Stomach smooth muscle (tissue), 2 donors: ENCODE measurements around the gene RMND1.

ENCODE experiments used
- H3K27ac ChIP-seq: one replicate; pipeline ENCODE4 v1.7.0; 2013; ENCODE audit warnings: mild to moderate bottlenecking, low read length, inconsistent platforms
- H3K27me3 ChIP-seq, 2 donors: one replicate each; pipeline ENCODE4 v1.7.0; 2013; ENCODE audit warnings: low read length in 2 of 2; ENCODE audit not compliant: insufficient read depth in 2 of 2, control insufficient read depth in 1 of 2
- H3K36me3 ChIP-seq, 2 donors: one replicate each; pipeline ENCODE4 v1.7.0; 2013; ENCODE audit warnings: low read length in 2 of 2; ENCODE audit not compliant: control insufficient read depth in 2 of 2, insufficient read depth in 2 of 2
- H3K4me1 ChIP-seq: one replicate; pipeline ENCODE4 v1.7.0; 2013; ENCODE audit warnings: low read length; ENCODE audit not compliant: control insufficient read depth, insufficient read depth
- H3K4me3 ChIP-seq, 2 donors: one replicate each; pipeline ENCODE4 v1.7.0; 2013; ENCODE audit warnings: low read length in 2 of 2
- H3K9ac ChIP-seq, 2 donors: one replicate each; pipeline ENCODE4 v1.7.0; 2013; ENCODE audit warnings: low read length in 2 of 2, mild to moderate bottlenecking in 1 of 2
- H3K9me3 ChIP-seq, 2 donors: one replicate each; pipeline ENCODE4 v1.7.0; 2013; ENCODE audit warnings: low read length in 2 of 2; ENCODE audit not compliant: control insufficient read depth in 2 of 2
- donor health status: healthy.
- donor health status: Pancreatic carcinoma.

RMND1 gene

GRCh38 chr6:151440930-151441329 lies 11.0 kb downstream of the RMND1 start:
- Histone ChIP-seq H3K36me3 (peaks cover 0 to 2% of the 10 kb centered on the region in 2 donors), H3K9me3 (no peaks in the 10 kb centered on the region), H3K9ac (peak overlapping the region in 1 of 2 donors; percentile 6), H3K27ac (no peak overlapping the region), H3K4me1 (peaks cover 3% of the 10 kb centered on the region), H3K27me3 (no peaks in the 10 kb centered on the region), H3K4me3 (no peak overlapping the region)

GRCh38 chr6:151440498-151440897 lies 11.4 kb downstream of the RMND1 start:
- Histone ChIP-seq H3K9me3 (no peaks in the 10 kb centered on the region), H3K27ac (no peak overlapping the region), H3K4me1 (peaks cover 3% of the 10 kb centered on the region), H3K4me3 (no peak overlapping the region), H3K27me3 (no peaks in the 10 kb centered on the region), H3K36me3 (peaks cover 0 to 2% of the 10 kb centered on the region in 2 donors), H3K9ac (no peak overlapping the region)

GRCh38 chr6:151437401-151437800 lies 14.5 kb downstream of the RMND1 start:
- peaks cover 3% of the 10 kb centered on the region for H3K4me1 ChIP-seq
- H3K9me3 ChIP-seq = no peaks in the 10 kb centered on the region
- H3K27ac ChIP-seq = no peak overlapping the region
- H3K4me3 ChIP-seq = no peak overlapping the region
- H3K9ac ChIP-seq = no peak overlapping the region
- peaks cover 0 to 3% of the 10 kb centered on the region in 2 donors for H3K36me3 ChIP-seq
- no peaks in the 10 kb centered on the region for H3K27me3 ChIP-seq

GRCh38 chr6:151436802-151437201 lies 15.1 kb downstream of the RMND1 start:
- Histone ChIP-seq H3K27me3 (no peaks in the 10 kb centered on the region), H3K4me3 (no peak overlapping the region), H3K27ac (no peak overlapping the region), H3K9ac (no peak overlapping the region), H3K9me3 (no peaks in the 10 kb centered on the region), H3K4me1 (peaks cover 3% of the 10 kb centered on the region), H3K36me3 (peaks cover 0 to 6% of the 10 kb centered on the region in 2 donors)

- no peaks in the 10 kb centered on the region for H3K9me3 ChIP-seq
- no peak overlapping the region for H3K27ac ChIP-seq
- no peaks in the 10 kb centered on the region for H3K27me3 ChIP-seq
- peaks cover 2% of the 10 kb centered on the region for H3K4me1 ChIP-seq
- no peak overlapping the region for H3K9ac ChIP-seq
- no peak overlapping the region for H3K4me3 ChIP-seq
- H3K36me3 ChIP-seq = peaks cover 2 to 8% of the 10 kb centered on the region in 2 donors
Measured at GRCh38 chr6:151436300-151436699, 15.6 kb downstream of the RMND1 start.

- H3K27me3 ChIP-seq = no peaks in the 10 kb centered on the region
- no peaks in the 10 kb centered on the region for H3K4me1 ChIP-seq
- H3K36me3 ChIP-seq = peaks cover 7 to 16% of the 10 kb centered on the region in 2 donors
- H3K9me3 ChIP-seq = no peaks in the 10 kb centered on the region
- H3K4me3 ChIP-seq = no peak overlapping the region
- H3K9ac ChIP-seq = no peak overlapping the region
- no peak overlapping the region for H3K27ac ChIP-seq
Measured at GRCh38 chr6:151434369-151434768, 17.6 kb downstream of the RMND1 start.

GRCh38 chr6:151432651-151433050 lies 19.3 kb downstream of the RMND1 start:
- H3K9me3 ChIP-seq = no peaks in the 10 kb centered on the region
- no peaks in the 10 kb centered on the region for H3K27me3 ChIP-seq
- no peaks in the 10 kb centered on the region for H3K4me1 ChIP-seq
- H3K9ac ChIP-seq = no peak overlapping the region
- no peak overlapping the region for H3K4me3 ChIP-seq
- H3K36me3 ChIP-seq = peaks cover 9 to 18% of the 10 kb centered on the region in 2 donors
- no peak overlapping the region for H3K27ac ChIP-seq

- Histone ChIP-seq H3K27me3 (no peaks in the 10 kb centered on the region), H3K27ac (no peak overlapping the region), H3K4me3 (no peak overlapping the region), H3K9me3 (no peaks in the 10 kb centered on the region), H3K4me1 (no peaks in the 10 kb centered on the region), H3K36me3 (peaks cover 9 to 22% of the 10 kb centered on the region in 2 donors), H3K9ac (no peak overlapping the region)
Measured at GRCh38 chr6:151431337-151431736, 20.6 kb downstream of the RMND1 start.

GRCh38 chr6:151430886-151431285 lies 21.0 kb downstream of the RMND1 start:
- Histone ChIP-seq H3K27me3 (no peaks in the 10 kb centered on the region), H3K9me3 (no peaks in the 10 kb centered on the region), H3K36me3 (peaks cover 13 to 25% of the 10 kb centered on the region in 2 donors)

GRCh38 chr6:151428093-151428735 lies 23.7 kb downstream of the RMND1 start:
- H3K4me1 ChIP-seq = no peaks in the 10 kb centered on the region
- no peaks in the 10 kb centered on the region for H3K9me3 ChIP-seq
- no peak overlapping the region for H3K9ac ChIP-seq
- no peaks in the 10 kb centered on the region for H3K27me3 ChIP-seq
- peaks cover 19 to 25% of the 10 kb centered on the region in 2 donors for H3K36me3 ChIP-seq
- H3K4me3 ChIP-seq = no peak overlapping the region
- H3K27ac ChIP-seq = no peak overlapping the region

More at GRCh38 chr6:151430886-151431285, 21.0 kb downstream of the RMND1 start:
- Histone ChIP-seq H3K4me1 (no peaks in the 10 kb centered on the region), H3K27ac (no peak overlapping the region), H3K9ac (no peak overlapping the region), H3K4me3 (no peak overlapping the region)

GRCh38 chr6:151425561-151425960 lies 26.4 kb downstream of the RMND1 start:
- H3K4me1 ChIP-seq = no peaks in the 10 kb centered on the region
- no peak overlapping the region for H3K27ac ChIP-seq
- H3K9ac ChIP-seq = no peak overlapping the region
- H3K9me3 ChIP-seq = no peaks in the 10 kb centered on the region
- H3K4me3 ChIP-seq = no peak overlapping the region
- H3K27me3 ChIP-seq = no peaks in the 10 kb centered on the region
- H3K36me3 ChIP-seq = peaks cover 11% of the 10 kb centered on the region in 2 donors
